DMS 273 (cell line): ENCODE results near the gene PPP1R2.
A peak's percentile ranks its signal among the peaks of the same experiment; 100 is the strongest.

Experiments
- DNase-seq: peaks from one replicate; lab custom pipeline; 2025; ENCODE audit not compliant: unreplicated experiment; lab: John Stamatoyannopoulos, UW

Gene PPP1R2

GRCh38 chr3:195566797-195567196 is 23.7 kb upstream of the PPP1R2 start:
- no peak for DNase-seq

DNA sequence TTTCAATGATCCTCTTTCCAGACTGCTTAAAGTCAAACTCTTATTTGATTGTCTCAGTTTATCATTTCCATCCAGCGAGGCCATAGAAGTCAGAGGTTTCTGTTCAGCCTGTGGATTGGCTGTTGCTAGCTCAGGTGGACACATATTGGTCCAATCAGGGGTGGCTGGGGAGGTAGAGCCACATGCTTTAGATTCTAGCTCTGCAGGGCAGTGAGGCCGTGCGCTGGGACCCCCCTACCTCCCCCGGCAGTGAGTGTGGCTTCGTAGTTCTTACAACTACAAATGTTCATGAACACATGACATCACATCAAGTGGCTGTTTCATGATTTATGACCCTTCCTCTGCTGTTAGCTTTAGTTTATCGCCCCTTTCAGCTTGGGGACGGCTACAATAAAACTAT is 22.6 kb upstream of the PPP1R2 start:
- DNase-seq, result no peak

DNA sequence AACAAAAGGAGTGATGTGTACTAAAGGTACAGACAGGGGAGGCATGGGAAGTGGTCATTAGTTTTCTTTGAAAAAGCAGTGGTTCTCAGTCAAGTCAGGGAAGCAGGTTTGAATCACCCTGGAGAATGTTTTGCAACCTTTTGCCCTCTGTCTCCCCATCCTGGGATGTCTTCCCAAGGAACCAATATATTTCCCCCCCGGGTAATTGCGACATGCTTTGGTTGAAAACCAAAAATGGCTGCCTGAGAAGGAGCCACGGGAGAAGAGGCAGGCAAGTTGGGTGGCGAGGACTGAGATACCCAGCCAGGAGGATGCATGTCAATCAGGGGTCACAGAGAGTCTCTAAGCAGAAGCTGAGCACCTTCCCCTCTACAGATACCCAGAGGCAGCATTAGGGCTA is 20.2 kb upstream of the PPP1R2 start:
- no peak for DNase-seq

DNA sequence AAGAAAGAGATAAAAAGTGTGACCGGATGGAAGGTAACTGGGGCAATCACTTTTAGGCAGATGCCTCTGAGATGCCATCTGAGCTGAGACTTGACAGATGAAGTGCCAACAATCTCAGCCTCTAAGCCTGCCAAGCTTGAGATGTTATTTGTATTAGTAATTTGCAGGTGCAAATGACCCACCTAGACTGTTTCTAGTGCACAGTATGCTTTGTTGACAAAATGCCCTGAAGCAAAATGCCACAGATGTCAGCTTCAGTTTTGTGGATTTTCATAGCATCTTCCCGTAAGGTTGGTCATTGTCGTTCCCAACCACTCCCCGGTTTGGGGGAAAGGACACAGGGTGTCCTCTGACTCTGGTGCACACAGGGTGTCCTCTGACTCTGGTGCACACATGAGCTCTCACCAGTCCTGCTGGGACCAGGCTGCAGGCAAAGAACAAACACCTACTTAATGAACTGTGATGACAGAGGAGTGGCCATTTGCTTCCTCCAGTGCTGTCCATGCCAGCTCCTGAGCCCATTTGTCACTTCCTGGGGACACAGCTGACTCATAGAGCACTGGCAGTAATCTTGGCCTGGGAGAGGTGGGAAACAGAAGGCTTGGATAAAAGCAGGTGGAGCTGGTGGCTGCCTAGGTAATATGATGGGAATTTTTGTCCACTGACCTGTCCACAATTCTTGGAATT is 16.7 kb upstream of the PPP1R2 start:
- no peak for DNase-seq

DNA sequence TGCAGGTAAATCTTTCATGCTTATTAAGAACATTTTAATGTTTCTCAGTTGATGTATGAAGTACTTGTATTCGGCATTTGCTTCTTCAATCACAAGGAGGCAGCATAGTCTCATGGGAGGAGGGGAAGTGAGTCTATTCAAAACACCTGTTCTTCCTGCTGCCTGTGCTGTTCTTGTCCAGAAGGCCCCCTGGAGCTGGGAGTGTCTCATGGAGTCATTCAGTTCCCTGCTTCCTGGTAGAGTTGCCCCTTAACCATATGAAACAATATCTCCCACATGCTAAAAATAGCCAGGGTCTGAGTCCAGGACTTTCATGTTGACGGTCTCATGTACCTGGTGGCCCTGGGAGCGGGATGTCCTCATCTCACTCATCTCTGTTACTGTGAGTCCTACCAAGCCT is 15.5 kb upstream of the PPP1R2 start:
- peak; percentile 86 for DNase-seq

DNA sequence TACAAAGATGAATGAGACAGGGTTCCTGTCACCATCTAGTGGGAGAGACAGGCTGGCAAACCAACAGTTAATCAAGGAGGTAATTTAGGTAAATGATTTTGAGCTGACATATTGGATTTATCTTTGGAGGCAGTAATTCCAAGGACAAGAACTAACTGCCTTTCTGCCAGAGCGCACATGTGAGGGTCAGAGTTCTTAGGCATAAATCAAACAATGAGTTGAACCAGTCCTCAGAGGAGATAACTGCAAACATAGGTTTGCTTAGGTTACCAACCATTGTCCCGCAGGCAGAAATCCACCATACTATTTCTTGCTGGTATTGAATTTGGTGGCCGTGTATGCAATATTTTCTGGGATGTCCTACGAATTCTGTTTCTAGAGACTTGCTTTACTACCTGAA is 14.2 kb upstream of the PPP1R2 start:
- DNase-seq, result no peak

GRCh38 chr3:195556390-195556789 is 13.3 kb upstream of the PPP1R2 start:
- DNase-seq, result no peak

DNA sequence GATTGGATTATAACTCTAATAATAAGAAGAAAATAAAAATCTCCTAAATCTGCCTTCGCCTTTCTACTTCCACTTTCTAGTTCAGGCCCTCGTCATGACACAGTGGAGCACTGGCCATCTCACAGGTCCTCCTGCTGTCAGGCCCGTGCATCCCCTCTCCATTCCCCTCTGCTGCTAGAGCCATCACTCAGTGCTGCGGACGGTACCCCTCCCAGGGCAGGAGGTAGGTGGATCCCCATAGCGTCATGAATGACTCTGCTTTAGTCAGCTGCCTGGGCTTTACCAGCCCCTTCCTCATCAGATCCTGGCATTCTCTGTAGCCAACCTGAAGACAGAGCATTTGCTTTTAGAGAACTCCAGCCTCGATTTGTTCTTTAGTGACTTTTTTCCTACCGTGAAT is 12.0 kb upstream of the PPP1R2 start:
- DNase-seq, result no peak

- no peak for DNase-seq
Observed at GRCh38 chr3:195554458-195554857, 11.3 kb upstream of the PPP1R2 start.

DNA sequence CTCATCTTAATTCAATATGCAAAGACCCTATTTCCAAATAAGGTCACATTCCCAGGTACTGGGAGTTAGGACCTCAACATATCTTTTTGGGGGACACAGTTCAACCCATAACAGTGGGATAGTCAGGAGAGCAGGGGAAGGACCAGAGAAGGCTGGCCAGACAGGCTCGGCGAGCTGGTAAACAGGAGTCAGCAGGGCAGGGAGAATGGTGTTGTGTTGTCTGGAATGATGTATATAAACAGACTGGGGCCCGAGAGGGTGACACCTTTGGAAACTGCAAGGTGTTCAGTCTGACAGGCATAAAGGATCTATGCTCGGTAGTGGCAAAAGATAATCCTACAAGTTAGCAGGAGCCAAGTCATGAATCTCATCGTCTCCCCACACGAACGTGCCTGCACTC is 10.1 kb upstream of the PPP1R2 start:
- no peak for DNase-seq

DNA sequence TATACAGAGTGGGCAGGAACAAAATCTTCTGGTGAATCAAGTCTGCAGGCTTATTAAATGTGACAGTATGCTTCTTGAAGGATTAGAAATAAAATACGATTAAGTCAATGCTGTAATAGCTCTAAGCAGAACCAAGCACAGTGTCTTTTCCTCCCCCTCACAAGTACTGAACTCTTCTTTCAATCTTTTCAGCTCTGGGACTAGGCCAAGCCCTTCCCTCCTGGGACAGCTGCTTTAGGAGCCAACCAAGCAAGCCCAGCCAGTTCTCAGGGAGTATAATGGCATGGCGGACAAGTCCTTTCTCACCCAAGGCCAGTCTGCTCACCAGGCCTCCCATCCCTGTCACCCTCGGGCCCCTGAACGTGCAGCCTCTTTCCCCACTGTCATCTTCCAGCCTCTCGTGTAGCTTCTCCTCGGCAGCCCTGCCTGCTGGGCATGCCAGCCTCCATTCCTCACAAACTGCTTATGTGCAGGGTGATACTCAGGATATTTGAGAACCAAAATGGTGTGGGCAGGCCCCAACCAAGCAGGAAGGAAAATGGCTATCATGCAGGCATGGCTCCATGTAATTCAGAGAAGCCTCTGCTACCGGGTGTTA is 8.4 kb upstream of the PPP1R2 start:
- DNase-seq, result peak; percentile 53

- no peak for DNase-seq
Observed at GRCh38 chr3:195550723-195551122, 7.6 kb upstream of the PPP1R2 start.

GRCh38 chr3:195549931-195550519 is 6.9 kb upstream of the PPP1R2 start:
- DNase-seq, result no peak

DNA sequence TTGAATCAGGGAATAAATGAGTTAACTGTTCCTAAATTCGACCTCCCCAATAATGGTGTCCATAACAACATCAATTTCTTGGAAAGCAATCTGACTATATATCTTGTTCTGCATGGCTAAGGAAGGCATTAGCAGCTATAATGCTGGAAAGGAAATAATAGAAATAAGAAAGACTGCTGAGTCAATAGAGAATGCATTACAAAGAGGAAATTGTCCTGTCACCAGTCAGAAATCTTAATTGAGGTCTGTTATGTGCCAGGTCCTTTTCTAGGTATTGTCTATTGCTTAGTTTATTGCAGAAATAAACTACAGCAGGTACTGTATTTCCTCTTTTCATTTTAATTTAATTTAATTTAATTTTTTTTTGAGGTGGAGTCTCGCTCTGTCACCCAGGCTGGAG is 5.9 kb upstream of the PPP1R2 start:
- no peak for DNase-seq

GRCh38 chr3:195548501-195548900 is 5.4 kb upstream of the PPP1R2 start:
- DNase-seq, result no peak

- no peak for DNase-seq
Observed at GRCh38 chr3:195548006-195548405, 4.9 kb upstream of the PPP1R2 start.

DNA sequence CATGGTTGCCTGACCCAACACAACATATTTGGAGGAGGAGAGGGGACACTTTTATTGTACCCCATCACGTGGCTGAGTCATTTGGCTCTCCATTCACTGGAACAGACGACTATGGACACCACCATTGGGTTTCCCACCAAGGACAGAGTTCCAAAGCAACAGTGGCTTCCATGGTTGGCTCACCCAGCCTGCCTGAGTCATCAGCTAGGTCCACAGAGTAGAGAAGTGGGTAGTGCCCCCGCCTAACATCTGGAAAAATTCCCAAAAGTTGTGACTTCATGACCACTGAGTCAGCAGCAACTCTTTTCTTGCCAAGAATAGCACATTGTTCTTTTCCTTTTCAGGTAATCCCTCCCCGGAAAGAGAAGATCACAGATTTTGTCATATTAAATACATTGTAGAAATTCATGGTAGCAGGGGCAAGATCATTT is 3.0 kb upstream of the PPP1R2 start:
- no peak for DNase-seq

- DNase-seq, result no peak
Observed at GRCh38 chr3:195544634-195545033, 1.5 kb upstream of the PPP1R2 start.

- no peak for DNase-seq
Observed at GRCh38 chr3:195544230-195544536, 1.1 kb upstream of the PPP1R2 start.

GRCh38 chr3:195543500-195544229 is 540 bp upstream of the PPP1R2 start:
- DNase-seq, result no peak

DNA sequence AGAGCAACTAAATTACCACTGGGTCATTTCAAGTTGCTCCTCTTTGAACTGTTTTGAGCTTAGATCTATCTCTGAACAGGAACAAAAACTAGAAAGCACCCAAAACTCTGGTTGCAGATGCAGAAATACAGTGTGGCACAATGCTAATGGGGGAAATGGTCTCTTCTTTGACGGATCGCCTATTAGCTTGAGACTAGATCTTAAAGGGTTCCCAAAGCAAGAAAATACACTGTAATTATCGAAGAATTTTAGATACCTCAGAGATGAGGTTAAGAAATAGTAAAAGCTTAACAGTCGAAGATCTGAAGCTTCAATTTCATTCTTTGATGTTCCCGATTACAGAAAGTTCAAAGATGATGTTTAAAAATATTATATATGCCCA is 818 bp downstream of the PPP1R2 start:
- DNase-seq, result peak; percentile 36

DNA sequence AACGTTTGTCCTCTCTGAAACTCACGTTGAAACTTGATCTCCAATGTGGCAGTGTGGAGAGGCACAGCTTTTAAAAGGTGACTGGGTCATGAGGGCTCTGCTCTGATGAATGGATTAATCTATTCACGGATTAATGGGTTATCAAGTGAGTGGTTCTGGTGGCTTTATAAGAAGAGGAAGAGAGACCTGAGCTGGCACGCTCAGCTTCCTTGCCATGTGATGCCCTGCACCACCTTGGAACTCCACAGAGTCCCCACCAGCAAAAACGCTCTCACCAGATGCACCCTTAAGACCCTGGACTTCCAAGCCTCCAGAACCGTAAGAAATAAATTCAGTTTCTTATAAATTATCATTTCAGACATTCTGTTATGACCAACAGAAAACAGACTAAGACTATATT is 2.6 kb downstream of the PPP1R2 start:
- no peak for DNase-seq
